HG03378 (cell line): ENCODE data around the gene RASIP1.

Experiments
- ATAC-seq: cut with Tn5 transposase; IDR thresholded peaks from one replicate; pipeline ENCODE4 v1.9.1; 2021; ENCODE audit warnings: mild to moderate bottlenecking, moderate library complexity; ENCODE audit not compliant: unreplicated experiment

The RASIP1 gene

DNA sequence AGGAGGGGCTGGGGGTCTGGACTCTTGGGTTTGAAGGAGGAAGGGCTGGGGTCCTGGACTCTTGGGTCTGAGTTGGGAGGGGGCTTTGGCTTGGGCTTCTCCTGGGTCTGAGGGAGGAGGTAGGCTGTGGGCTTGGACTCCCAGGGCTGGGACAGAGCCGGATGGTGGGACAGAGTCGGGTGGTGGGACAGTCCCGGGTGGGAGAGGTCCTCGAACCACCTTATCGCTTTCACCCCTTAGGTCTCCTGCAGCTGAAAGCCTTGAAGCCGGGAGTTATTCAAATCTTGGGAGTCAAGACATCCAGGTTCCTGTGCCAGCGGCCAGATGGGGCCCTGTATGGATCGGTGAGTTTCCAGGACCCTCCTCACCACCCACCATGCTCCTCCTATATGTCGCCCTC, 16.3 kb upstream of the RASIP1 start:
- no peak for ATAC-seq

DNA sequence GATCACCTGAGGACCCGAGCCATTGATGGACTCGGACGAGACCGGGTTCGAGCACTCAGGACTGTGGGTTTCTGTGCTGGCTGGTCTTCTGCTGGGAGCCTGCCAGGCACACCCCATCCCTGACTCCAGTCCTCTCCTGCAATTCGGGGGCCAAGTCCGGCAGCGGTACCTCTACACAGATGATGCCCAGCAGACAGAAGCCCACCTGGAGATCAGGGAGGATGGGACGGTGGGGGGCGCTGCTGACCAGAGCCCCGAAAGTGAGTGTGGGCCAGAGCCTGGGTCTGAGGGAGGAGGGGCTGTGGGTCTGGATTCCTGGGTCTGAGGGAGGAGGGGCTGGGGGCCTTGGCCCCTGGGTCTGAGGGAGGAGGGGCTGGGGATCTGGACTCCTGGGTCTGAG, 15.8 kb upstream of the RASIP1 start:
- ATAC-seq = no peak

DNA sequence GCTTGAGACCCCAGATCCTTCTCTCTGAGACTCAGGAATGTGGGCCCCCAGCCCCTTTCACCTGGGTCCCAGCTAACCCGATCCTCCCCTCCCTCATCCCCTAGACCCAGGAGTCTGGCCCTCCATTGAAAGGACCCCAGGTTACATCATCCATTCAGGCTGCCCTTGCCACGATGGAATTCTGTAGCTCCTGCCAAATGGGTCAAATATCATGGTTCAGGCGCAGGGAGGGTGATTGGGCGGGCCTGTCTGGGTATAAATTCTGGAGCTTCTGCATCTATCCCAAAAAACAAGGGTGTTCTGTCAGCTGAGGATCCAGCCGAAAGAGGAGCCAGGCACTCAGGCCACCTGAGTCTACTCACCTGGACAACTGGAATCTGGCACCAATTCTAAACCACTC, 15.4 kb upstream of the RASIP1 start:
- ATAC-seq = no peak

DNA sequence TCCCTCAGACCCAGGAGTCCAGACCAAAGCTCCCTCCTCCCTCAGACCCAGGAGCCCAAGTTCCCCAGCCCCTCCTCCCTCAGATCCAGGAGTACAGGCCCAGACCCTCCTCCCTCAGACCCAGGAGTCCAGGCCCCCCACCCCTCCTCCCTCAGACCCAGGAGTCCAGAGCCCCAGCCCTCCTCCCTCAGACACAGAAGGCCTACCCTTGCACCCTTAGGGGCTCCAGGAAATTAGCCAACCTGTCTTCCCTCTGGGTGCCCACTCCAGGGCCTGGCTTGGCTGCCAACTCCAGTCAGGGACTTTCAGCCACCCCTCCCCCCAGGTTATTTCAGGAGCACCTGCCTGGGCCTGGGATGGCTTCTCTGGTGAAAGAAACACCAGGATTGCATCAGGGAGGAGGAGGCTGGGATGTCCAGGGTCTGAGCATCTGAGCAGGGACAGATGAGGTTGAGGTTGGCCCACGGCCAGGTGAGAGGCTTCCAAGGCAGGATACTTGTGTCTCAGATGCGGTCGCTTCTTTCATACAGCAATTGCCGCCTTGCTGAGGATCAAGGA, 14.8 kb upstream of the RASIP1 start, which contains the start of gene FGF21:
Gene FGF21, plus strand, starts transcription at position 441 of the 558 bp plus-strand sequence. CDS start 713 bp downstream, outside the sequence.
- no peak for ATAC-seq

DNA sequence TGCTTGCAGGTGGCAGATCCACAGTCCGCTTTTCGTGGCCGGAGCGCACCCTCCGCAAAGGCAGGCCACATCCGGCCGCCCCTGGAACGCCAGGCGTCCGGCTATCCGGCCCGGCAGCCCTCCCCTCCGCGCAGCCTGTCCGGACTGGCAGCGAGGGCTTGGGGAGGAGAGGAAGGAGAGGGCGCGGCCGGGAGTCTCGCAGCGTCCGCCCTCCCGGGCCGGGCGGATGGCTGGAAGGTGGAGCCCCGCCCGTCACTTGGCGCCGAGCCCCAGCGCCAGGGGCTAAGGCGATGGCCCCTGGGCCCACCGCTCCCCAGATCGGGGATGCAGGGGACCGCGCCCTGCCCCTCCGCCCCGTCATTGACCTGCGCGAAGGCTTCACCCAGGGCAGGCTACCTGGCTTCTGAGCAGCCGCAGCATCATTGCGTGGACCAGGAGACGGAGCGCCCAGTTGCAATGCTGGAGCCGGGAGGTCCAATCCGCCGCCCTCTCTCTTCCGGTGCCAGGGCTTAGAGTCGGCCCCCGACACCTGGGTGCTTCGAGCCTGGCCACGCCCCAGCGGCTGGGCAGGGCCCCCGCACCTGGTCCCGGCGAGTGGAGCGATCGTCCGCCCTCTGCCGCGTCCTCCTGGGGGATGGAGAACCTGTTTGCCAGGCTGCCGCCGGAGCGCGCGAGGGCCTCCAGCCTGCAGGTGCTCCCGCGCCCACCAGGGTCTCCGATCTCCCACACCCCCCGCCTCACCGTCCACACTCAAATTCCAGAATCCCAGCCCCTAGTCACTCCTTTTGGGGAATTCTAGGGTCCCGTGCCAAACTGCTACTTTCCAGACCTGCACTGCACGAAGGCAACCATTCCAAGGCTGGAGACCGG, 12.3 kb upstream of the RASIP1 start, which contains the start of gene FUT1:
Gene FUT1, minus strand, starts transcription at position 146 of the 870 bp plus-strand sequence. CDS start 1,360 bp downstream, outside the sequence.
- no peak for ATAC-seq

DNA sequence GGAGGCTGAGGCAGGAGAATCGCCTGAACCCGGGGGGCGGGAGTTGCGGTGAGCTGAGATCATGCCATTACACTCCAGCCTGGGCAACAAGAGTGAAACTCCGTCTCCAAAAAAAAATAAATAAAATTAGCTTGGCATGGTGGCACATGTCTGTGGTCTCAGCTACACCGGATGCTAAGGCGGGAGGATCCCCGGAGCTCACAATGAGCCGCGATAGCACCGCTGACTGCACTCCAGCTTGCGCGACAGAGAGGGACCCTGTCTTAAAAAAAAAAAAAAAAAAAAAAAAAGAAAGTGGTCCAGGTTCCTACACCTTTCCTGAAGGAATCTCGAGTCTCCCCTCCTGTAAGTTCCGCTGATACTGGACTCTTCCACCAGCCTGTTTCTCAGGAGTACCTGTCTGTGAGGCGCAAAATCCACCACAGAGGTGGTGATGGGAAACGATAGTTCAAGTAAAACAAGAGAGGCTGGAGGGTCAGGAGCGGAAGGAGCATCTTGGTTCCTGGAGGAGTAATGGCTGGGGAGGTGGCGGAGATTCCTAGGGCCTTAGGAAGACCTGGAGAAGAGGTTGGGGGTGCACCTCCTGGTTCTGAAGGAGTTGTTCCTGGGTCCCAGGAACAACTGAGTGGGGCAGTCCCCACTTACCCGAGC, 11.6 kb upstream of the RASIP1 start:
- ATAC-seq = no peak

DNA sequence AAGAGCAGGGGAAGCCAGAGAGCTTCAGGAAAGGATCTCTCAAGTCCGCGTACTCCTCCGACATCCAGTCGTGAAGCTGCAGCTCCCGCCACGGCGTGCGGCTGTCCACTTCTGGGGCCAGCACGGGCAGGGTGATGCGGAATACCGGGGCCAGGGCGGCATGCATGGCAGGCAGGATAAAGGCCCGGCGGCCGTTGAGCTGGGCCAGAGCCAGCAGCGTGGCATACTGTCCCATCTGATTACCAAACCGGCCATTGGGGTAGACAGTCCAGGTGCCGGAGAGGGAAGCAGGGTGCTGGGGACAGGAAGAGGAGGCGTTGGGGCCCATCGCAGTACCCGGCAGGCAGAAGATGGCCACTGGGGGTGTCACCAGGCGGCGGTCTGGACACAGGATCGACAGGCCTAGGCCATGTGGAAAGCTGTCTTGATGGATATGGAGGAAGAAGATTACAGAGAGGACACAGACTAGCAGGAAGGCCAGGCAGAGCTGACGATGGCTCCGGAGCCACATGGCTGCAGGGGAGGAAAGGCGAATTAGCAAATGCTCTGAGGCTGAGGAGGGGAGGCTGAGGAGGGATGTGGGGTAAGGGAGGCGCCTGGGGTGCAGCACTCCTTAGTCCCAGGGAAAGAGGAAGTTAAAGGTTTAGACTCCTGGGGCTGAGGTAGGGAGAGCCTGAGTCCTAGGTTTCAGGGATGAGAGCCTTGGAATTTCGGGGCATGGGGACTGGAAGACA, 10.5 kb upstream of the RASIP1 start:
- no peak for ATAC-seq

DNA sequence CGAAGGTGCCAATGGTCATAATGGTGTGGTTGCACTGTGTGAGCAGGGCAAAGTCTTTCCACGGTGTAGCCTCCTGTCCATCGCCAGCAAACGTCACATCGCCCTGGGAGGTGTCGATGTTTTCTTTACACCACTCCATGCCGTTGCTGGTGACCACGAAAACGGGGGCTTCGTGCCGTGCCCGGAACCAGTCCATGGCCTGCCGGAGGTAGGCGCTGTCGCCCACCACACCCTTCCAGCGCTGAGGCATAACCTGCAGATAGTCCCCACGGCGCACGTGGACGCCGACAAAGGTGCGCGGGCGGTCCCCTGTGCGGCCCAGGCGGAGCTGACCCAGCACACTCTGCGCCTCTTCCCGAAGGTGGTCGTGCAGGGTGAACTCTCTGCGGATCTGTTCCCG, 9.9 kb upstream of the RASIP1 start:
- ATAC-seq = no peak

DNA sequence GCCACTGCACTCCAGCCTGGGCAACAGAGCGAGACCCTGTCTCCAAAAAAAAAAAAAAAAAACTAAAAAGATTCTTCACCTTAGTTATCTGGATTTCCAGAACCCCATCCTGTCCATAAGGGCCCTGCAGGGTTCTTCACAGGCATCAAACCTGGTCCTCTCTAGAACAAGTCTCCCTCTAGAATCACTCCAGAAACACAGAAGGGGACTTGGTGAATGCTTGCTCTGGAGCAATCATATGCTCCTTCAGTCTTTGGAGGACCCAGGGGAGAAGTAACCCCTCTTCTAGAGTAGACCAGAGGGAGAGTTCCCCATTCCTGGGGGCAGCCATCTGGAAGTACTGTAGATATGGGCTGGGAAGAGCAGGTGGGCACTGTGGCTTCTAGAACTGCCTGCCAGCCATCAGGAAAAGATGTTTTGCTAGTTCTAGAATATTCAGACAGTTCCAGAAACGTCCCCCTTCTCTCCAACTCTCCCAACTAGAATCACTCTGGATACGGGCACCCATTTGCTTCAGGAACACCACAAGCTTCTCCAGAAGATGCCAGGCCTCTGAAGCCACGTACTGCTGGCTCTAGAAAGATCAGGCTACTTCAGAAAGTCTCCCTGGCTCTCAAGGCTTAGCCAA, 9.3 kb upstream of the RASIP1 start:
- no peak for ATAC-seq

DNA sequence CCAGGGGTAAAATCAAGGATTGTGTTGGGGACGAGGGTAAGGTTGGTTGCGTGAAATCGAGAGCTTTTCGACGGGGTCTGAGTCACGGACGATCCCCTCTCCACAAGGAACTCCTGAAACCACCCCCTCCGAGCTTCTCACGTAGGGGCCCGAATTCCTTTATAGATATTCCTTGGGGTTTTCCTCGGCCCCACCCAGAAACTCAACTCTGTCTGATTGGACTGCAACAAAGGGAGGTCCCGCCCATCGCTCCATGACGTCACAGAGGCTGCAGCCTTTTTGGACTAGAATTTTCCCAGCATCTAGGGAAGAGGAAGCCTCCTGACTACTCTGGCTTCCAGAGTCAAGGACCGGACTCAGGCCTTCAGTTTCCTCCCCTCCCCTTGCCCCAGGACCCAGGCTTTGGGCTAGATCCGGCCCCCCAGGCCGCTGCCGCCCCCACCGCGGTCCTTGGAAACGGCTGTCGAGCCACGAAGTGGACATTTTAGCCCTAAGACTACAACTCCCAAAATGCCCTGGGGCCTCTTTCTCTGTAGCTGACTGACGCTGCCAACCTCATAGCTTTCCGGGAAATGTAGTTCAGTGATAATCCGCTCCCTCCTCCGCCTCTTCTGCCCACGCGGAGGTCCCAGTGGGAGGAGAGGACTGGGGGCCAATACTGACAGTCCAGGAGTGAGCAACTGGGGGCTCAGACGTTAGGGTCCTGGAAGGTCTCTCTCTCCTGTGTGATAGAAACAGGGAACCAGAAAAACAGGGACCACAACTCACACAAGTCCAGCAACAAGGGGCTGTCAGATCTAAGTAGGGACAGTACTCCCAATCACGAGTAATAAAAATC, 6.5 kb upstream of the RASIP1 start, which contains the start of gene IZUMO1:
Gene IZUMO1, minus strand, starts transcription at position 172 of the 838 bp plus-strand sequence. CDS start 1,050 bp downstream, outside the sequence.
- ATAC-seq = no peak

DNA sequence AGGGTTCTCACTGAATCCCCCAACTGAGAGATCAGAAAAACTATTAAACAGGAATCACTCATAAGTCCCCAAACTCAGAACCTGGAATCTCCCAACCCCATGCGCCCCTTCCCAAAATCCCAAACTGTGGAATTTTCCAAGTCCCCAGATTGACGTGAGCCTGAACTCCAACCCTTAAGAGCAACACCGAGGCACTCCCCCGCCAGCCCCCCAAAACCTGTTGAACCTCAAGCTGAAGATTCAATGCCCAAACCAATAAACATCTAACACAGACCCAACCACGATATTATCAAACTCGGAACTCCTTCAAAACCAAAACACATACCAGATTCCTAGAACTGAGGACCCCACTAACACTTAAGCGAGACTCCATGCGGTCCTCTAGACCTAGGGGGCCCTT, 5.7 kb upstream of the RASIP1 start:
- no peak for ATAC-seq

DNA sequence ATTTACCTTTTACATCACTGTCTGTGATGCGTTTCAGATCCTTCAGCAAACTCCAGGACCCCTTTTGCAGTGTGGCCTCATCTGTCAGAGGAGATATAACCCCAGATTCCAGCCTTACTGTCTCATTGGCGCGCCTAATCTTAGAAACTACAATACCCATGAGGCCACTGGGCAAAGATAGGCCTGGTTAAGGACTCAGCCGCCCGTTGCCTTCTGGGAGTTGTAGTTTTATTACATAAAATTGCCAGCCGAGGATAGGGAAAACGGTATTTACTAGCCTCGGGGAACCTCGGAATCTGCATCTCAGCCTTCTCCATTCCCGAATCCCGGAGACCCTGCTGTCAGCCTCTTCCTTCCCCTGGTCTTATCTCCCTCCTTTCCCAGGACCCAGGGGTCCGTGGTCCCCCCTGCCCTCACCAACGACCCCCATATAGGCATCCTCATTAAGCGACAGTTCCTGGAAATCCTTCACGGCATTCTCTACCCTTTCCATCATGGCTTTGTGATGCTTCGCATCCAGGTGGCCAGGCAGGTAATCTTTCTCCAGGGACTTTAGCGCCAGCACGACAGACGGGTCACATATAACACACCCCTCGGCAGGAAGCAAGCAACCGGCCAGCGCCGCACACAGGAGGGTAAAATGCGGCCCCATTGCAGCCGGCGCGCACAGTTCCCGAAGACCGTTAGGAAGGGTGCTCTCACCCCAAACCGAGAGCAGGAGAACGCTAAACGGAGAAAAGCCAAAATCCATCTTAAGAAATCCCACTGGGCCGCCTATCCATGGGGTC, 5.0 kb upstream of the RASIP1 start:
- ATAC-seq = no peak

DNA sequence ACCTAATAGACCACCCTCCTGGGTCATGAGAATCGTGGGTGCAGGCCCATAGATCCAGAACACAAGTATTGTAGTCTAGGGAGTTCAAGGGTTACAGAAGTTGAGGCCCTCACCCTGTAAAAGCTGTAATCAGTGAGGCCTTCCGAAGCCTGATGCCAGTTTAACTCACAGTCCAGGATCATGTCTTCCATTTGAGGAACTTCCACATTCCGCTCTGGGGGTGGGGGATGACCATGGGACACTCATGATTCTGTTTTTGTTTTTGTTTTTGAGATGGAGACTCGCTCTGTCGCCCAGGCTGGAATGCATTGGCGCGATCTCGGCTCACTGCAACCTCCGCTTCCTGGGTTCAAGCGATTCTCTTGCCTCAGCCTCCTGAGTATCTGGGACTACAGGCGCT, 1.7 kb upstream of the RASIP1 start:
- ATAC-seq = no peak

DNA sequence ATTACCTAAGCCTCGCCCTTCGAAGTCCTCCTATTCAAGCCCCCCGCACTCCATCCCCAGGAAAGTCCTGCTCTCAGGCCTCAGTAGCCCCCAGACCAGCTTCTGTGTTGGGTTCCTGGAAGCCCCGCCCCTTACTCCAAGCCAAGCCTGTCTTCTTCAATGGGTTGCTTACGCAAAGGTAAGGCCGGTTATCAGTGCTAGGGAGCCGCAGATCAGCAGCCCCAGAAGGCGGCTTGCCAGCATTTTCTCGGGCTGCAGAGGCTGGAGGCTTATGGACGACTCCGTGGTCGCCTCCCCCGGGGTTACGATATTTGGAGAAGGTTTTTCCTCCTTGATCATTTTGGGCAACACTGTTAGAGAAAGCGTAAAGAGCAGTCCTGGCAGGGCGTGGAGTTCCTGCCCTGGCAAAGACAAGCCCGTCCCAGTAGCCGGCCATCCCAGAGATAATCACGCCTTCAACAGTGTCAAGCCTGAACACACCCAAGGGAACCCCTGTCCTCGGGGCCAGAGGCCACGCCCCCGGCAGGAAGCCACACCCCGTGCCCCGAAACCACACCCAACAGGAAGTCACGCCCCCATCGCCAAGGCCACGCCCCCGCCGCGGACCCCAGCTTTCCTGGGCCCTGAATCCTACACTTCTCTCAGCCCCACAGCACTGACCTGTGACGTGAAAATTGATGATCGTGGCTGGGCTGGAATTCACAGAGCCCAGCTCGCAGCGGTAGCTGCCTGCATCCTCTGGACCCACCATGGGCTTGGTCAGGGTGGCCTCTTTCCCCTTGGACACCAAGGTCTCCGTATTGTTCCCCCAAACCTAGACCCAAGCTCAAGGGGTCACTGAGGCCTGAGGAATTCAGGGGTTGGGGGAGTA, 954 bp upstream of the RASIP1 start:
- no peak for ATAC-seq

DNA sequence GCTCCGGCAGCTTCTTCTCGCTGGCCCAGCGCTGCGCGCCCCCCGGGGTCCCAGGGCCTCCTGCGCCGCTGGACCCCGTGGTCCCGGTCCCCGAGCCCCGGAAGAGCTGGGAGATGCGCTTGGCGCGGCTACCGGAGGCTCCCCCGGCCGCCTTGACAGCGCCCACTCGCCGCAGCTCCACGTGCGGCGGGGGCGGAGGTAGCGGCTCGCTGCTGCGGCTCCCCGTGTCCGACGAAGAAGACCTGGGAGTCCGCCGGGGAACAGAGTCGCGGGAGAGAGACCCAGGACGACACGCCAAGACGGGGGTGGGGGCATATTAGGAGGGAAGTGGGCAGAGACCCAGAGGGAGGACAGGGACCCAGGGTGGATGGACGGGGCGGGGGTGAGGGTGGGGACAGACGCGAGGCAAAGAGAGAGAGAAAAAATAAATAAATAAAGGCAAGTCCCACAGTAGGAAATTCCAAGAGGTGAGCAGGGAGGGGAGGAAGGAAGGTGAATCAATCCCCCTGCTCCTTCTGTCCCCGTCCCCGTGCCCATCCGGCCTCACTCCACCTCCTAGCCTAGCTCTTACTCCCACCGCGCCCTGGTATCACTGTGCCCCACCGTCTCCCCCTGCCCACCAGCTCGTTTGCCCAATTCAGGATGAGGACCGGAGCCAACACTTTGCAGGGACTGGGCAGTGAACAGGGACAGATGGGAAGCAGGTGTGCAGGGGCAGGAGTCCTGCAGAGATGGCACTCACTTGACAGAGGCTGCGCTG, 826 bp downstream of the RASIP1 start:
- no peak for ATAC-seq

DNA sequence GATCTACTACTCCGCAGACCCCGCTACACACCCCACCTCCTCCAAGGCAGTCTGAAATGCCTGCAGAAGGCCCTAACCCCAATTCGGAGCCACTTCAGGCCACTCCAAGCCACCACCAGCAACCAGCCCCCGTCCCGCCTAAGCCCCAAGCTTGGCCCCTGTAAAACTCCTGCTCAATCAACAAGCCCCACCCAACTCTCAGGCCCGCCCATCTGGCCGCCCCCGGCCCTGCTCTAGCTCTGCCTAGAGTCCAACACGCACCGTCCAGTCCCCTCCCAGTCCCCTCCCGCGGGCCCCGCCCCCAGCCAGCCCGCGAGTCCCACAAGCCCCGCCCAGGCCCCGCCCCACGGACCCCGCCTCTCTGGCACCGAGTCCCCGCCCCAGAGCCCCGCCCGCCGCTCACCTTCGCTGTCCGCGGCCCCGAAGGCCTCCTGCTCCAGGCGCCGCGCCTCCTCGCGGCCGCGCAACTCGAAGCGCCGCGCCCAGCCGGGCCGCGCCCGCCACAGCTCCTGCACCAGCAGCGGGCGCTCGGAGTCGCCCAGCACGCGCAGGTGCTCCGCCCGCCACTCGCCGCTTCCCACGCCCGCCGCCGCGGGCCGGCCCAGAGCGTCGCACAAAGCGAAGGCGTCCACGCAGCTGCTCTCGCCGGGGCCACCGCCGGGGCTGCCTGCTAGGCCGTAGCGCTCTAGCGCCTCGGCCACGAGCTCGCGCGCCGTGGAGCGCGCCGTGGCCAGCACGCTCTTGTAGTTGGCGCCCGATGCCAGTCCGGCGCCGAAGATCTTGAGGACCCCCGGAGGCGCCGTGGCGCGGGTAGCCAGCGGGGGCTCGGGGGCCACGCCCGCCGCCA, 1.6 kb downstream of the RASIP1 start:
- no peak for ATAC-seq
